ENCODE results near the gene TMEM132C. TPM values are rescaled to one million over a fixed set of nuclear protein-coding genes. Genes with fewer than 3 reads are reported as not detected.

TMEM132C gene
- total and polyA plus RNA-seq, 2 donors (not counting 1 experiment from before 2014, with no cell fraction given): not detected

DNA sequence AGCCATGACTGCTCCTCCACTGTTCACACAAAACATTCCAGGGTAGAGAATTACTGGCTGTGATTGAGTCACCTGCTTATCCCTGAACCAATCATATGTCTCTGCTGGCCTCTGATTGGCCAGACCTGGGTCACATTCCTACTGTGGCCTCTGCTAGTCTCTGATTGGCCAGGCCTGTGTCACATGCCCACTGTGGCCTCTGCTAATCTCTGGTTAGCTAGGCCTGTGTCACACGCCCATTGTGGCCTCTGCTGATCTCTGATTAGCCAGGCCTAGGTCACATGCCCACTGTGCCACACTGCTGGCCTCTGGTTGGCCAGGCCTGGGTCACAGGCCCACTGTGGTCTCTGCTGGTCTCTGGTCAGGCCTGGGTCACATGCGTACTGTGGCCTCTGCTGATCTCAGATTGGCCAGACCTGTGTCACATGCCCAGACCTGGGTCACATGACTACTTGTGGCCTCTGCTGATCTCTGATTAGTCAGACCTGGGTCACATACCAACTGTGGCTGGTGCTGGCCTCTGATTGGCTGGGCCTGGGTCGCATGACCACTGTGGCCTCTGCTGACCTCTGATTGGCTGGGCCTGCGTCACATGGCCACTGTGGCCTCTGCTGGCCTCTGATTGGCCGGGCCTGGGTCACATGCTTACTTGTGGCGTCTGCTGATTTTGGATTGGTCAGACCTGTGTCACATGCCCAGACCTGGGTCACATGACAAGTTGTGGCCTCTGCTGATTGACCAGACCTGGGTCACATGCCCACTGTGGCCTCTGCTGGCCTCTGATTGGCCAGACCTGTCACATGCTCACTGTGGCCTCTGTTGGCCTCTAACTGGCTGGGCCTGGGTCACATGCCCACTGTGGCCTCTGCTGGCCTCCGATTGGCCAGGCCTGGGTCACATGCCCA, 305.2 kb downstream of the TMEM132C start:
- WGBS (ENCODE audit: insufficient coverage): 98% methylated on average over 6 of the region's 7 CpGs
- POLR2A ChIA-PET: no interaction called here
- no peaks in the 10 kb centered on the region for H3K36me3 ChIP-seq (replicated peaks in 1 of 2; ENCODE audit: control extremely low read depth in 1 of 2, control insufficient read depth in 1 of 2, extremely low read depth in 1 of 2, insufficient read depth in 2 of 2, low read length in 1 of 2)

GRCh38 chr12:128573907-128574306, 306.9 kb downstream of the TMEM132C start:
- 78% methylated on average over 1 of the region's 4 CpGs for WGBS (ENCODE audit: insufficient coverage)
- POLR2A ChIA-PET: no interaction called here
- no peaks in the 10 kb centered on the region for H3K27me3 Mint-ChIP-seq

More for the DNA sequence above, 305.2 kb downstream of the TMEM132C start:
- CTCF ChIA-PET: no interaction called here
- TF ChIP-seq EZH2 (IDR thresholded peaks at IDR 0.05; ENCODE audit: borderline replicate concordance, insufficient read depth, low read depth, low read length, poor library complexity, severe bottlenecking): no peak
- TF ChIP-seq, protein P1, sequence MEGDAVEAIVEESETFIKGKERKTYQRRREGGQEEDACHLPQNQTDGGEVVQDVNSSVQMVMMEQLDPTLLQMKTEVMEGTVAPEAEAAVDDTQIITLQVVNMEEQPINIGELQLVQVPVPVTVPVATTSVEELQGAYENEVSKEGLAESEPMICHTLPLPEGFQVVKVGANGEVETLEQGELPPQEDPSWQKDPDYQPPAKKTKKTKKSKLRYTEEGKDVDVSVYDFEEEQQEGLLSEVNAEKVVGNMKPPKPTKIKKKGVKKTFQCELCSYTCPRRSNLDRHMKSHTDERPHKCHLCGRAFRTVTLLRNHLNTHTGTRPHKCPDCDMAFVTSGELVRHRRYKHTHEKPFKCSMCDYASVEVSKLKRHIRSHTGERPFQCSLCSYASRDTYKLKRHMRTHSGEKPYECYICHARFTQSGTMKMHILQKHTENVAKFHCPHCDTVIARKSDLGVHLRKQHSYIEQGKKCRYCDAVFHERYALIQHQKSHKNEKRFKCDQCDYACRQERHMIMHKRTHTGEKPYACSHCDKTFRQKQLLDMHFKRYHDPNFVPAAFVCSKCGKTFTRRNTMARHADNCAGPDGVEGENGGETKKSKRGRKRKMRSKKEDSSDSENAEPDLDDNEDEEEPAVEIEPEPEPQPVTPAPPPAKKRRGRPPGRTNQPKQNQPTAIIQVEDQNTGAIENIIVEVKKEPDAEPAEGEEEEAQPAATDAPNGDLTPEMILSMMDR (IDR thresholded peaks at IDR 0.05): no peak
- H3K27me3 ChIP-seq (replicated peaks in 1 of 4; ENCODE audit: control extremely low read depth in 1 of 4, control insufficient read depth in 3 of 4, insufficient read depth in 4 of 4, low read length in 3 of 4): no peaks in the 10 kb centered on the region
- H3K27ac ChIP-seq (ENCODE audit: low read length in 2 of 2): no peak overlapping the region
- intact Hi-C loops (cut with micrococcal nuclease): no loop called here
- Mint-ChIP-seq H3K9me3 (ENCODE audit: insufficient read depth) (no peaks in the 10 kb centered on the region), H3K27ac (no peak overlapping the region), H3K27me3 (no peaks in the 10 kb centered on the region), H3K4me1 (no peaks in the 10 kb centered on the region), H3K4me3 (no peak overlapping the region)
- H3K4me3 ChIP-seq (ENCODE audit: control extremely low read depth in 1 of 5, extremely low read depth in 1 of 5, insufficient read depth in 1 of 5, low read depth in 2 of 5, low read length in 4 of 5): no peak overlapping the region
- H3K4me2 ChIP-seq (replicated peaks; ENCODE audit: low read depth, low read length, poor library complexity, severe bottlenecking): no peak overlapping the region
- H2AFZ ChIP-seq (ENCODE audit: insufficient read depth, low read depth, low read length, poor library complexity, severe bottlenecking): no peak overlapping the region
- peaks cover 0 to 16% (median 0%) of the 10 kb centered on the region in 3 donors for H3K9me3 ChIP-seq (ENCODE audit: control extremely low read depth in 1 of 3, control insufficient read depth in 2 of 3, insufficient read depth in 1 of 3, low read length in 2 of 3)
- H3K9ac ChIP-seq (ENCODE audit: low read length): no peak overlapping the region
- DNase-seq: no peak
- H4K20me1 ChIP-seq (ENCODE audit: control insufficient read depth, insufficient read depth, low read length, poor library complexity, severe bottlenecking): no peaks in the 10 kb centered on the region
- no peaks in the 10 kb centered on the region for H3K79me2 ChIP-seq (ENCODE audit: control insufficient read depth, insufficient read depth, low read length)
- H3K4me1 ChIP-seq (ENCODE audit: control insufficient read depth in 2 of 2, insufficient read depth in 2 of 2, low read length in 2 of 2): no peaks in the 10 kb centered on the region
- no peak for ATAC-seq (ENCODE audit: low read depth)

More at GRCh38 chr12:128573907-128574306, 306.9 kb downstream of the TMEM132C start:
- H3K9me3 ChIP-seq (ENCODE audit: control extremely low read depth in 1 of 3, control insufficient read depth in 2 of 3, insufficient read depth in 1 of 3, low read length in 2 of 3): peaks cover 0 to 18% (median 0%) of the 10 kb centered on the region in 3 donors
- no peak overlapping the region for H3K27ac ChIP-seq (ENCODE audit: low read length in 2 of 2)
- TF ChIP-seq, protein P1 (IDR thresholded peaks at IDR 0.05): no peak
- no peak for TF ChIP-seq EZH2 (IDR thresholded peaks at IDR 0.05; ENCODE audit: borderline replicate concordance, insufficient read depth, low read depth, low read length, poor library complexity, severe bottlenecking)
- CTCF ChIA-PET: no interaction called here
- ATAC-seq (ENCODE audit: low read depth): no peak
- no peak for DNase-seq
- Mint-ChIP-seq H3K27ac (no peak overlapping the region), H3K4me3 (no peak overlapping the region), H3K9me3 (ENCODE audit: insufficient read depth) (no peaks in the 10 kb centered on the region), H3K4me1 (no peaks in the 10 kb centered on the region)
- no peaks in the 10 kb centered on the region for H3K4me1 ChIP-seq (ENCODE audit: control insufficient read depth in 2 of 2, insufficient read depth in 2 of 2, low read length in 2 of 2)
- H3K79me2 ChIP-seq (ENCODE audit: control insufficient read depth, insufficient read depth, low read length): no peaks in the 10 kb centered on the region
- intact Hi-C loops (cut with micrococcal nuclease): no loop called here
- no peaks in the 10 kb centered on the region for H4K20me1 ChIP-seq (ENCODE audit: control insufficient read depth, insufficient read depth, low read length, poor library complexity, severe bottlenecking)
- H3K4me3 ChIP-seq (ENCODE audit: control extremely low read depth in 1 of 5, extremely low read depth in 1 of 5, insufficient read depth in 1 of 5, low read depth in 2 of 5, low read length in 4 of 5): no peak overlapping the region
- no peaks in the 10 kb centered on the region for H3K36me3 ChIP-seq (replicated peaks in 1 of 2; ENCODE audit: control extremely low read depth in 1 of 2, control insufficient read depth in 1 of 2, extremely low read depth in 1 of 2, insufficient read depth in 2 of 2, low read length in 1 of 2)
- no peak overlapping the region for H3K4me2 ChIP-seq (replicated peaks; ENCODE audit: low read depth, low read length, poor library complexity, severe bottlenecking)
- H2AFZ ChIP-seq (ENCODE audit: insufficient read depth, low read depth, low read length, poor library complexity, severe bottlenecking): no peak overlapping the region
- no peak overlapping the region for H3K9ac ChIP-seq (ENCODE audit: low read length)
- H3K27me3 ChIP-seq (replicated peaks in 1 of 4; ENCODE audit: control extremely low read depth in 1 of 4, control insufficient read depth in 3 of 4, insufficient read depth in 4 of 4, low read length in 3 of 4): no peaks in the 10 kb centered on the region

Measured in B cell (primary cell).